Stimulated activated CD8-positive, alpha-beta memory T cell treated with anti-CD3 and anti-CD28 coated beads, Interleukin-12 subunit alpha, Interleukin-12 subunit beta, amount 100 ng/mL, for 24 hours (primary cell): Measurements from ENCODE around the gene UGT1A5.
"Not testable (repeated sequence)": the region's sequence is repeated elsewhere in the genome, so short reads cannot be mapped to it uniquely, and the experiment has no call there.

Experiments
- DNase-seq: peaks from one replicate; pipeline ENCODE4 v3.0.0-alpha.2; 2020; ENCODE audit errors: extremely low read depth

UGT1A5 gene

GRCh38 chr2:233746475-233747282 is 34.0 kb downstream of the UGT1A5 start:
- no peak for DNase-seq

- no peak for DNase-seq
Observed at GRCh38 chr2:233747283-233747544, 34.5 kb downstream of the UGT1A5 start.

GRCh38 chr2:233750689-233751088 is 38.0 kb downstream of the UGT1A5 start:
- not testable (repeated sequence) for DNase-seq

- not testable (repeated sequence) for DNase-seq
Observed at GRCh38 chr2:233751212-233752009, 38.7 kb downstream of the UGT1A5 start.

GRCh38 chr2:233754872-233755611 is 42.3 kb downstream of the UGT1A5 start:
- DNase-seq, result no peak

GRCh38 chr2:233756429-233757081 is 43.8 kb downstream of the UGT1A5 start:
- DNase-seq, result no peak

GRCh38 chr2:233758141-233758540 is 45.4 kb downstream of the UGT1A5 start:
- DNase-seq, result no peak

- no peak for DNase-seq
Observed at GRCh38 chr2:233758849-233759248, 46.1 kb downstream of the UGT1A5 start.

GRCh38 chr2:233760043-233760442 is 47.3 kb downstream of the UGT1A5 start, which contains the start of gene UGT1A1:
TSS of gene UGT1A1 (plus strand) at chr2:233760270. CDS start at chr2:233760288, 18 bp downstream.
- no peak for DNase-seq

GRCh38 chr2:233761040-233761769 is 48.5 kb downstream of the UGT1A5 start:
- no peak for DNase-seq

- no peak for DNase-seq
Observed at GRCh38 chr2:233764264-233764663, 51.6 kb downstream of the UGT1A5 start.

- no peak for DNase-seq
Observed at GRCh38 chr2:233764761-233765160, 52.1 kb downstream of the UGT1A5 start.

GRCh38 chr2:233766416-233766815 is 53.7 kb downstream of the UGT1A5 start:
- DNase-seq, result no peak

GRCh38 chr2:233768076-233768475 is 55.4 kb downstream of the UGT1A5 start:
- DNase-seq, result no peak

GRCh38 chr2:233769260-233769659 is 56.6 kb downstream of the UGT1A5 start:
- DNase-seq, result no peak

- no peak for DNase-seq
Observed at GRCh38 chr2:233772153-233772552, 59.4 kb downstream of the UGT1A5 start.

- no peak for DNase-seq
Observed at GRCh38 chr2:233772583-233772982, 59.9 kb downstream of the UGT1A5 start.

GRCh38 chr2:233773854-233774253 is 61.1 kb downstream of the UGT1A5 start:
- no peak for DNase-seq

- no peak for DNase-seq
Observed at GRCh38 chr2:233775414-233775813, 62.7 kb downstream of the UGT1A5 start.

GRCh38 chr2:233778030-233778429 is 65.3 kb downstream of the UGT1A5 start, which contains the start of gene MROH2A:
TSS of gene MROH2A (plus strand) at chr2:233778330. CDS start at chr2:233779359, 1,029 bp downstream.
- DNase-seq, result no peak

GRCh38 chr2:233779722-233780121 is 67.0 kb downstream of the UGT1A5 start:
- DNase-seq, result no peak
